ENCODE data around the gene JAK1. TPM values are rescaled to one million over a fixed set of nuclear protein-coding genes. Genes with fewer than 3 reads are reported as not detected.

Gene JAK1
- total RNA-seq, 2 donors from 2014 or later = 73.2 to 101 TPM

- H3K27me3 ChIP-seq = no peaks in the 10 kb centered on the region
- TF ChIP-seq, protein P1, sequence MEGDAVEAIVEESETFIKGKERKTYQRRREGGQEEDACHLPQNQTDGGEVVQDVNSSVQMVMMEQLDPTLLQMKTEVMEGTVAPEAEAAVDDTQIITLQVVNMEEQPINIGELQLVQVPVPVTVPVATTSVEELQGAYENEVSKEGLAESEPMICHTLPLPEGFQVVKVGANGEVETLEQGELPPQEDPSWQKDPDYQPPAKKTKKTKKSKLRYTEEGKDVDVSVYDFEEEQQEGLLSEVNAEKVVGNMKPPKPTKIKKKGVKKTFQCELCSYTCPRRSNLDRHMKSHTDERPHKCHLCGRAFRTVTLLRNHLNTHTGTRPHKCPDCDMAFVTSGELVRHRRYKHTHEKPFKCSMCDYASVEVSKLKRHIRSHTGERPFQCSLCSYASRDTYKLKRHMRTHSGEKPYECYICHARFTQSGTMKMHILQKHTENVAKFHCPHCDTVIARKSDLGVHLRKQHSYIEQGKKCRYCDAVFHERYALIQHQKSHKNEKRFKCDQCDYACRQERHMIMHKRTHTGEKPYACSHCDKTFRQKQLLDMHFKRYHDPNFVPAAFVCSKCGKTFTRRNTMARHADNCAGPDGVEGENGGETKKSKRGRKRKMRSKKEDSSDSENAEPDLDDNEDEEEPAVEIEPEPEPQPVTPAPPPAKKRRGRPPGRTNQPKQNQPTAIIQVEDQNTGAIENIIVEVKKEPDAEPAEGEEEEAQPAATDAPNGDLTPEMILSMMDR (IDR thresholded peaks at IDR 0.05) = no peak
- H3K9me3 ChIP-seq = no peaks in the 10 kb centered on the region
- no peak for DNase-seq
- H3K4me3 ChIP-seq = no peak overlapping the region
- no peak overlapping the region for H3K9ac ChIP-seq (ENCODE audit: low read depth in 2 of 2, low read length in 2 of 2)
- intact Hi-C loops (cut with DNase I) = no loop called here
- no peak overlapping the region for H3K27ac ChIP-seq
- H3K36me3 ChIP-seq = no peaks in the 10 kb centered on the region
- peaks cover 11% of the 10 kb centered on the region for H3K4me1 ChIP-seq
These were observed 21.4 kb downstream of the JAK1 start for GRCh38 chr1:64944913-64945312.

DNA sequence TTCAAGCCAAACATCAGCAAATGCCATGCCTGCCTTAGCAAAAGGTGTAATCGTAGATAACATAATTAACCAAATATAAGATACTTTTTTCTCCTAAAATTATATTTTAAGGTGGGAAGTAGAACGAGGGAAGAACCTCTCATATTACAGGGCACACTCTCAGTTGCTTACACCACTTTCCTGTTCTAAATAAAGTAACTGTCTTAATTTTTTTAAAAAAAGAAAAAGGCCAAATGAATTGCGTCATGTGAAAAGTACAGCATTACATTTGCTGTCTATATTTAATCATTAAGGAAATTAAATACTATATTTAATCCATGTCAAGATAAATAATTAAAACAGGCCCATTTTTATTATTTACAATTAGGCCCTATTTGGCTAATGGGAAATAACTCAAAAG lies 23.7 kb downstream of the JAK1 start:
- no peaks in the 10 kb centered on the region for H3K36me3 ChIP-seq
- H3K4me1 ChIP-seq = no peaks in the 10 kb centered on the region
- H3K9ac ChIP-seq (ENCODE audit: low read depth in 2 of 2, low read length in 2 of 2) = no peak overlapping the region
- no peaks in the 10 kb centered on the region for H3K9me3 ChIP-seq
- no peak overlapping the region for H3K4me3 ChIP-seq
- no peak overlapping the region for H3K27ac ChIP-seq
- no peaks in the 10 kb centered on the region for H3K27me3 ChIP-seq
- DNase-seq = no peak
- intact Hi-C loops (cut with DNase I) = no loop called here
- TF ChIP-seq, protein P1 (IDR thresholded peaks at IDR 0.05) = no peak

DNA sequence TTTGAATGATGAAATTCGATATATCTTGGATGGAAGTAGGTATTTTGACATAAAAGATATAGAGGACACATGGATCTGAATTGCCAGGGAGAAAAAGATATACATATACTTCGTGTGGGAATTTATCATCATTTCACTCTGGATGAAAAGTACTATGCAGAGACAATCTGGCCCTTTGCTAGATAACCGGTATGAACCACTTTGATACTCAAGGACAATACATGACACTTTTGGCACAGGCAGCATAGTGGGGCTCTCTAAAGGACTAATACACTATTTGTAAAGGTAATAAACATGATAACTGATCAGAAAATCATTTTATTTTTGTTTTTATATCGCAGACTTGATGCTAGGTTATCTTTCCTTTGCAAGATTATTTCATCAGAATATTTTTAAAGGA lies 24.2 kb downstream of the JAK1 start:
- Histone ChIP-seq H3K9me3 (no peaks in the 10 kb centered on the region), H3K27ac (no peak overlapping the region), H3K9ac (ENCODE audit: low read depth in 2 of 2, low read length in 2 of 2) (no peak overlapping the region), H3K27me3 (no peaks in the 10 kb centered on the region), H3K4me1 (no peaks in the 10 kb centered on the region), H3K36me3 (no peaks in the 10 kb centered on the region), H3K4me3 (no peak overlapping the region)
- TF ChIP-seq, protein P1 (IDR thresholded peaks at IDR 0.05) = no peak
- intact Hi-C loops (cut with DNase I) = no loop called here
- DNase-seq = no peak

DNA sequence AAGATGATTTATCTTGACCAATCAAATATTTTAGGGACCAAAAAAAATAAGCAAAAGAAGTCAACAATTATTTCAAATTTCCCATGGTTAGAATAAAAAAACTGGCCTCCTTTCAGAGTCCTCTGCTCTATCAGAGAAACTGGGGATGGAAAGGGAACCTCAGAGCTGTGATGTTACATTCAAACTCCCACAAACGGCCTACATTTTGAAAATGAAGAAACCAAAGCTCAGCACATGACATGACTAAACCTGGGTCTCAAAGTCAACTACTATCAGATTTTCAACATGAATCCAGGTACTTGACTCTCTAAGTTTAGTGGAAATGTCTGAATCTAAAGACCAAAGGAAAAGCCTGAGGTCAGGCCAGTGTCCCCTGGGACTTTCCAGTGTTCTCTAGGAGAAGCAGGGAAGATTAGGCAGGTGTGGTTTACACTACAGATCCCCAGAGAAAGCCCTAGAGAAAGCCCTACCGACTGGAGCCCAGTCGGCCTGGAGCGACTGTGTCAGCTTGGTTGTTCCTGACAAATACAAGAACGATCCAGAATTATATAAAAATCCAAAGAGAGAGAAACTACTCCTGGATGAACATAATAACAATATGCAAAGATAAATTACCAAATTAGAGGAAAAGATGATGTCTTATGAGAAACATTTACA lies 24.8 kb downstream of the JAK1 start:
- no peak overlapping the region for H3K27ac ChIP-seq
- no peaks in the 10 kb centered on the region for H3K4me1 ChIP-seq
- TF ChIP-seq, protein P1 (IDR thresholded peaks at IDR 0.05) = no peak
- intact Hi-C loops (cut with DNase I) = no loop called here
- no peaks in the 10 kb centered on the region for H3K9me3 ChIP-seq
- no peak overlapping the region for H3K9ac ChIP-seq (ENCODE audit: low read depth in 2 of 2, low read length in 2 of 2)
- no peaks in the 10 kb centered on the region for H3K36me3 ChIP-seq
- no peak for DNase-seq
- no peak overlapping the region for H3K4me3 ChIP-seq
- no peaks in the 10 kb centered on the region for H3K27me3 ChIP-seq

DNA sequence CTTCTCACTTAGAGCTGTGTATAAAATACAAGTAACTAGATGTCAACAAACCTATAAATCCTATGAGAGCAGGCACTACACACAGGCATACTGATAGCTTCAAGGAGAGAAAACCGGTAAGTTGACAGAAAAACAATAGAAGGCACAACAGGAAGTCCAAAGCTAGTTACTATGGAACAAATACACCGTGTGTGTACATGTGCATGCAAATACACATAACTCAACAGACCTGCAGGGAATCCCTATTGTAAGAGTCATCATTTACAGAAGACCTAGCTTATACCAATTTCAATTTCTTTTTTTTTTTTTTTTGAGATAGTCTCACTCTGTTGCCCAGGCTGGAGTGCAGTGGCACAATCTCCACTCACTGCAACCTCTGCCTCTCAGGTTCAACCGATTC lies 26.3 kb downstream of the JAK1 start:
- H3K4me3 ChIP-seq = no peak overlapping the region
- H3K27me3 ChIP-seq = no peaks in the 10 kb centered on the region
- H3K27ac ChIP-seq = no peak overlapping the region
- H3K9me3 ChIP-seq = no peaks in the 10 kb centered on the region
- H3K36me3 ChIP-seq = no peaks in the 10 kb centered on the region
- H3K9ac ChIP-seq (ENCODE audit: low read depth in 2 of 2, low read length in 2 of 2) = no peak overlapping the region
- intact Hi-C loops (cut with DNase I) = no loop called here
- no peak for DNase-seq
- TF ChIP-seq, protein P1 (IDR thresholded peaks at IDR 0.05) = no peak
- H3K4me1 ChIP-seq = peaks cover 4% of the 10 kb centered on the region

All from colonic mucosa (tissue), 4 donors.